ENCODE measurements around the gene B3GLCT.

The B3GLCT gene

GRCh38 chr13:31350560-31350959, 150.8 kb downstream of the B3GLCT start:
- no peak for DNase-seq (ENCODE audit: low read depth)

GRCh38 chr13:31351376-31351775, 151.6 kb downstream of the B3GLCT start:
- DNase-seq (ENCODE audit: low read depth) = no peak

- no peak for DNase-seq (ENCODE audit: low read depth)
These were observed 152.7 kb downstream of the B3GLCT start for GRCh38 chr13:31352467-31352866.

- no peak for DNase-seq (ENCODE audit: low read depth)
These were observed 155.2 kb downstream of the B3GLCT start for GRCh38 chr13:31355001-31355400.

GRCh38 chr13:31356991-31357390, 157.2 kb downstream of the B3GLCT start:
- DNase-seq (ENCODE audit: low read depth) = no peak

- DNase-seq (ENCODE audit: low read depth) = no peak
These were observed 157.8 kb downstream of the B3GLCT start for GRCh38 chr13:31357581-31357980.

- DNase-seq (ENCODE audit: low read depth) = no peak
These were observed 161.9 kb downstream of the B3GLCT start for GRCh38 chr13:31361673-31362072.

GRCh38 chr13:31365630-31366029, 165.9 kb downstream of the B3GLCT start:
- no peak for DNase-seq (ENCODE audit: low read depth)

- DNase-seq (ENCODE audit: low read depth) = no peak
These were observed 167.6 kb downstream of the B3GLCT start for GRCh38 chr13:31367410-31367809.

GRCh38 chr13:31369213-31369612, 169.4 kb downstream of the B3GLCT start:
- no peak for DNase-seq (ENCODE audit: low read depth)

GRCh38 chr13:31372454-31372853, 172.7 kb downstream of the B3GLCT start:
- no peak for DNase-seq (ENCODE audit: low read depth)

GRCh38 chr13:31374682-31375081, 174.9 kb downstream of the B3GLCT start:
- no peak for DNase-seq (ENCODE audit: low read depth)

- DNase-seq (ENCODE audit: low read depth) = no peak
These were observed 178.2 kb downstream of the B3GLCT start for GRCh38 chr13:31377946-31378345.

GRCh38 chr13:31380715-31381114, 180.9 kb downstream of the B3GLCT start:
- DNase-seq (ENCODE audit: low read depth) = no peak
